Stimulated activated CD4-positive, alpha-beta T cell treated with anti-CD3 and anti-CD28 coated beads, Interleukin-15, amount 100 ng/mL, for 48 hours (primary cell): ENCODE data around the gene DNAJC9.
"Not testable (repeated sequence)": the region's sequence is repeated elsewhere in the genome, so short reads cannot be mapped to it uniquely, and the experiment has no call there.

ENCODE experiments used
- DNase-seq, 2 donors: peaks; one replicate each; pipeline ENCODE4 v3.0.0-alpha.2; 2020; ENCODE audit warnings: low read depth in 2 of 2

DNAJC9 gene, protein sequence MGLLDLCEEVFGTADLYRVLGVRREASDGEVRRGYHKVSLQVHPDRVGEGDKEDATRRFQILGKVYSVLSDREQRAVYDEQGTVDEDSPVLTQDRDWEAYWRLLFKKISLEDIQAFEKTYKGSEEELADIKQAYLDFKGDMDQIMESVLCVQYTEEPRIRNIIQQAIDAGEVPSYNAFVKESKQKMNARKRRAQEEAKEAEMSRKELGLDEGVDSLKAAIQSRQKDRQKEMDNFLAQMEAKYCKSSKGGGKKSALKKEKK

DNA sequence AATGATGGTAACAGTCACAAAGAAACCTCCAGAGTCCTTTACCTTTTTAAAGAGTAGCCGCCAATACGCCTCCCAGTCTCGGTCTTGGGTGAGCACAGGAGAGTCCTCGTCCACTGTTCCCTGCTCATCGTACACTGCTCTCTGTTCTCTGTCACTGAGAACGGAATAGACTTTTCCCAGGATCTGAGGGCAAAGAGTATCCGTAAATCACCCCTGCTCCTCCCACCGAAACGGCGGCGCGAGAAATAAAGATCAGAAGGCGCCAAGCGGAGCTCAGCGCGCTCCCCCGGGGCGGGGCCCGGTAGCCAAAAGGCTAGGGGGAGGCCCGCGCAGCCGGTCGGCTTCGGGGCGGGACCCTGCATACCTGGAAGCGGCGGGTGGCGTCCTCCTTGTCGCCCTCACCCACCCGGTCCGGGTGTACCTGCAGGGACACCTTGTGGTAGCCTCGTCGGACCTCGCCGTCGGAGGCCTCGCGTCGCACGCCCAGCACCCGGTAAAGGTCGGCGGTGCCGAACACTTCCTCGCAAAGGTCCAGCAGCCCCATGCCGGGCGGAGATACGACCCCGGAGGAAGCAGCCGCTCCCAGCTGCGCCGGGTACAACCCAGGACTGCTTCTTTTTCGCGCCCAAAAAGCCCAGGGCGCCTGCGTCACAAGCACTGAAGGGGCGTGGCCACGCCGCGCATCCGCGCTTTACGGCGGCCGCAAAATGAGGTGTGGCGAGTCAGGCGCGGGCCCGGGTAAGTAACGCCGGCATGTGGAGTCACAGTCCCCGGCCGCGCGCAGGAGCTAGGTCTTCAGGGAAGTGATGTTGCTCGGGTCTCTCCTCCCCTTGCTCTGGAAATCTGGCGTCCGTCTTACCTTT is at the start of gene DNAJC9:
TSS of gene DNAJC9 (minus strand) at position 610 of the 863 bp plus-strand sequence. CDS start at position 544, 66 bp downstream.
- peak; percentile 92 to 97 for DNase-seq

DNA sequence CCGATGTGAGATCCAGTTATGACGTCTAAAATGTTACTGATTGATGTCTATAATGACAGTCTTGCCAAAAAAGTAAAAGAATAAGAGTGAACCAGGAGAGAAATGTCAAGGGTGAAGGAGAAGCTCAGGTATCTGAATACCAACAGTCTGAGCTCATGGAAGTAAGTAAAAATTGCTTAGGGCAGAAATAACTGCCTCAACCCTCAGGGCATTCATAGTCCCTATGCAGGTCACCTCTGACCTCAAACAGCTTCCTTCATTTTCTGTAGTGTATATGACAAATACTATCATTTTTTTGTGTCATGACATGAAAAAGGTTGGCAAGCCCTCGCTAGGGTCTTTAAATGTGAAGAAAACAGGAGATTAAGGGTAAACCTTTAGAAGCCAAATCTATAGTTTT is 46.4 kb upstream of the DNAJC9 start:
- no peak for DNase-seq

DNA sequence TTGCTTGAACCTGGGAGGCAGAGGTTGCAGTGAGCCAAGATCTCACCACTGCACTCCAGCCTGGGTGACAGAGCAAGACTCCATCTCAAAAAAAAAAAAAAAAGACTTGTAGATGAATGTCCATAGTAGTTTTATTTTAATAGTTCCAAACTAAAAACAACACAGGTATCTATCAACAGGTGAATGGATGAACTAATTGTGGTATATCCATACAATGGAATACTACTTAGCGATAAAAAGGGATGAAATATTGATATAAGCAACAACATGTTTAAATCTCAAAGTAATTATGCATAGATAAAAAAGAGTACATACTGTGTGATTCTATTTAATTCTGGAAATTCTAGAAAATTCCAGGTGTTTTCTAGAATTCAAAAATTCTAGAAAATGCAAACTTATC is 42.9 kb upstream of the DNAJC9 start:
- DNase-seq = no peak

DNA sequence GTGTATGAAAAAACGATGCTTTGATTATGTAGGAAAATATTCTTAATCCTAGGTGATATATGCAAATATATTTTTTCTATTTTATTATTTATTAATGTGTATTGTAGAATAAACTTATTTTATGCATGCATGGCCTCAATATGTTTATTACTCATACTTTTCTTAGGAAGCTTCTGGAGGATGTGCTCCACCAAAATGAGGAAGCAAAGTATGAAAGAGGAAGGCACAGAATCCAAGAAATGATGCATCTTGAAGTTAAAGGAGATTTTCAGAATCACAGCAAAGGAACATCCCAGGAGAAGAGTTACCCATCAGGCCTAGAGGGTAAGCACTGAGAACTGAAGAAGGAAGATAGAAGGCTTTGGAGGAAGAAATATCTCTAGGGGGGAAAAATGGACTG is 40.4 kb upstream of the DNAJC9 start:
- no peak for DNase-seq

DNA sequence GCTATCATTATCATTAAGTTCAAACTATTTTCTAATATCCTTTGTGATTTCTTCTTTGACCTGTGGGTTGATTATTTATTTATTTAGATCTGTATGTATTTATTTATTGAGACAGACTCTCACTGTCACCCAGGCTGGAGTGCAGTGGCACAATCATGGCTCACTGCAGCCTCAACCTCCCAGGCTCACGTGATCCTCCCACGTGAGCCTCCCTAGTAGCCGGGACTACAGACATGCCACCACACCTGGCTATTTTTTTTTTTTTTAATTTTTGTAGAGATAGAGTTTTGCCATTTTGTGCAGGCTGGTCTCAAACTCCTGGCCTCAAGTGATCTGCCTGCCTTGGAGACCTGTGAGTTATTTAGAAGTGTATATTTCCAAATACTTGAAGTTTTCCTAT is 34.0 kb upstream of the DNAJC9 start:
- DNase-seq = no peak

DNA sequence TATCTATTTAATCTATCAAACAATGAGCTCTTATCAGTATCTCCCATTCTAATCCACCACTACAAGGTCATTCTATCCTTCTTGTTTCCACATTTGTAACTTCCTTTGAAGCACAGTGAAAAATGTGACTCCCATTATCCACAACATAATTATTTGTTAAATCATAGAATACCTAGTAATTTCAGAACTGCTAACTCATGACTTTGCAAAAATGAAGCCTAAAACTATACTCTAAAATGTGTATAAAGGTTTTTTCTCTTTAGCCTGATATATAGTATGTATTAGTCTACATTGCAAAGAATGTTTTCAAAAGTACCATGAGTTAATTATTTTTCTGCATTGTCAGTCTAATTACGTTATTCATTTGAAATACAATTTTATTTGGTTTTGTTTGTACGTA is 17.4 kb upstream of the DNAJC9 start:
- no peak for DNase-seq

DNA sequence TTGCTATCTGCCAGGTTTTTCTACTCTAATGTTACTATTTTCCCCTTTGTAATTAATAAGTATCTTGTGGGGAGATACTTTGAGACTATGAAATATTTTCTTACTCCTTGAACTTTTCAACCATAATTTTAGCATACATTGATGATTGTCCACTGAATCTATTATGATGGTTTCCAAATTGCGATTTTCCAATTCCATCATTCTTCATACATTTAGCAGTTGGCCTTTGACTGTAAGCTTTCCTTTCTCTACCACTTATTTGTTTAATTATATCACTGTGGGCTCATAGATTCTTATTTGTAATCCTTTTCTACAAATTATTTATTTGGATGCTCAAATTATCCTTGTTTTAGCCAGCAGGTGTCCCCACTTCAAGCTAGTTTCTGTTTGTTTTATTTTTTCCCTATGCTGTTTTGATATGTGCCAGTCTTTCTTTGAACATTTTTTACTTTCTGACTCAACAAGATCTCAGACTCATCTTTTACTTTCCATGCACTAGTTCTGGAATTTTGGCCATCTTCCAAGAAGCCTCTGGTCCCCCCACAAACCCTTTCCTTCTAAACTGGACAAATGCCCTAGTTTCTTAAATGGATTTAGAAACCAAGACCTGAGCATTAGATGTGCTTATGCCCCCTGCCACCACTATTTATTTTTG is 16.8 kb upstream of the DNAJC9 start:
- DNase-seq = no peak

DNA sequence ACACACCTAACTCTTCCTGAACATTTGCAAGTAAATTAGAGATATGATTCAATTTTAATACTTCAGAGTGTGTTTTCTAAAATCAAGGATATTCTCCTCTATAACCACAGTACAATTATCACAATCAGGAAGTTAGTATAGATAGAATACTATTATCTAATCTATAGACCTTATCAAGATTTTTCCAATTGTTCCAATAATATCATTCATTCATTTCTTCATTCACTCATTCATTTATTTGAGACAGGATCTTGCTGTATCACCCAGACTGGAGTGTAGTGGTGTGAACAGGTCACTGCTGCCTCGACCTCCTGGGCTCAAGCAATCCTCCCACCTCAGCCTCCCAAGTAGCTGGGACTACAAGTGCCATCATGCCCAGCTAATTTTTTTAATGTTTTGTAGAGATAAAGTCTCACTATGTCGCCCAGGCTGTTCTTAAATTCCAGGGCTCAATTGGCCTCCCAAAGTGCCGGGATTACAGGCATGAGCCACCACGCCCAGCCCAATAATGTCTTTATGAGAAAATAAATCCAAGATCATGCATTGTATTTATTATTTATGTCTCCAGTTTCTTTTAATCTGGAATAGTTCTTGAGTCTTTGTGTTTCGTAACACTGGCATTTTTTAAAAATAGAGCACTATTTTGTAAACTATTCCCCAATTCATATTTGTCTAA is 16.0 kb upstream of the DNAJC9 start:
- DNase-seq = no peak

DNA sequence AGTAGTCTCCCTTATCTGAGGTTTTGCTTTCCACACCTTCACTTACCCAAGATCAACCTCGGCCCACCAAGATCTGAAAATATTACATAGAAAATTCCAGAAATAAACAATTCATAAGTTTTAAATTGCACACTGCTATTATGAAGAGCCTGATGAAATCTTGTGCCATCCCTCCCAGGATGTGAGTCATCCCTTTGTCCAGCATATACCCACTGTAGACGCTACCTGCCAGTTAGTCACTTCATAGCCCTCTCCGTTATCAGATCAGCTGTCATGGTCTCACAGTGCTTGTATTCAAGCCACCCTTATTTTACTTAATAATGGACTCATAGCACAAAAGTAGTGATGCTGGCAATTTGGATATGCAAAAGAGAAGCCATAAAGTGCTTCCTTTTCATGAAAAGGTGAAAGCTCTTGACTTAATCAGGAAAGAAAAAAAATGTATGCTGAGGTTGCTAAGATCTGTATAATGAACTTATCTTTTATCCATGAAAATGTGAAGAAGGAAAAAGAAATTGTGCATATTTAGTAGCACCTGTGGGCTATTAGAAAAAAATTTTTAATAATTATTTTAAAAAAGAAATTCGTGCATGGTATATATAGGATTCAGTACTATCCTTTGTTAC is 15.2 kb upstream of the DNAJC9 start:
- DNase-seq = no peak

DNA sequence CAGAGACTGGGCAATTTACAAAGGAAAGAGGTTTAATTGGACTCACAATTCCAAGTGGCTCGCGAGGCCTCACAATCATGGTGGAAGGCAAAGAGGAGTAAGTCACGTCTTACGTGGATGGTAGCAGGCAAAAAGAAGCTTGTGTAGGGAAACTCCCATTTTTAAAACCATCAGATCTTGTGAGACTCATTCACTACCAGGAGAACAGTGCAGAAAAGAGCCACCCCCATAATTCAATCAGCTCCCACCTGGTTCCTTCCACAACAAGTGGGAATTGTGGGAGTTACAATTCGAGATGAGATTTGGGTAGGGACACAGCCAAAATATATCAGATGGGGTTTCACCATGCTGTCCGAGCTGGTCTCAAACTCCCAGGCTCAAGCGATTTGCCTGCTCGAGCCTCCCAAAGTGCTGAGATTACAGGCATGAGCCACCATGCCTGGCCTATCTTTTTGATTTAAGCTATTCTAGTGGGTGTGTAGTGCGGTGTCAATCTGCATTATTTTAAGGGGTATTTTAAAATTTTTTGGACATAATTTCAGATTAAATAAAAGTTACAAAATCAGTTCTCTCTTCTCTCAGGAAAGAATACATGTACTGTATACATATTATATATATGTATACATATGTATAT is 14.4 kb upstream of the DNAJC9 start:
- DNase-seq = no peak

DNA sequence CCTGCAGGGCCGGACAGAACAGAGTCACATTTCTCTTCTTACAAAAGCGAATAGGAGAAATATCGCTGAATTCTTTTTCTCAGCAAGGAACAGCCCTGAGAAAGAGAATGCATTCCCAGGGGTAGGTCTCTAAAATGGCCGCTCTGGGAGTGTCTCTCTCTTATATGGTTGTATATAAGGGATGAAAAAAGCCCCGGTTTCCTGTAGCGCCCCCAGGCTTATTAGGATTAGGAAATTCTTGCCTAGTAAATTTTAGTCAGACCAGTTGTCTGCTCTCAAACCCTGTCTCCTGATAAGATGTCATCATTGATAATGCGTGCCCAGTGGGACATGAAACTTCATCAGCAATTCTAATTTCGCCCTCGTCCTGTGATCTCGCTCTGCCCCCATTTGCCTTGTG is 11.6 kb upstream of the DNAJC9 start:
- not testable (repeated sequence) for DNase-seq

DNA sequence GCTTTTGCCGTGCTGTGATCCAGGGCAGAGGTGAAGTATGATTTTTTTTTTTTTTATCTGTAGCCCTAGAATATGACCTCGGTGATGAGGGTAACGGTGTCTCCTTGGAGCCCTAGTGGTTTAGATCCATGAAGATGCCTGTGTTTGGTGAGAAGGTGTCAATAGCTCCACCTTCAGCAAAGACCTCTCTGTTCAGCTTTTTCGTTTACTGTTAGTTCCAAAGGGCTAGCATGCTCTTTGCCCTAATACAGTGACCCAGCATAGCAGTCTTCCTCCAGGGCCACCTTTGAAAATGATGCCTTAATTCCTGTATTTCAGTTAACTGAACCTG is 6.1 kb upstream of the DNAJC9 start:
- DNase-seq = no peak

DNA sequence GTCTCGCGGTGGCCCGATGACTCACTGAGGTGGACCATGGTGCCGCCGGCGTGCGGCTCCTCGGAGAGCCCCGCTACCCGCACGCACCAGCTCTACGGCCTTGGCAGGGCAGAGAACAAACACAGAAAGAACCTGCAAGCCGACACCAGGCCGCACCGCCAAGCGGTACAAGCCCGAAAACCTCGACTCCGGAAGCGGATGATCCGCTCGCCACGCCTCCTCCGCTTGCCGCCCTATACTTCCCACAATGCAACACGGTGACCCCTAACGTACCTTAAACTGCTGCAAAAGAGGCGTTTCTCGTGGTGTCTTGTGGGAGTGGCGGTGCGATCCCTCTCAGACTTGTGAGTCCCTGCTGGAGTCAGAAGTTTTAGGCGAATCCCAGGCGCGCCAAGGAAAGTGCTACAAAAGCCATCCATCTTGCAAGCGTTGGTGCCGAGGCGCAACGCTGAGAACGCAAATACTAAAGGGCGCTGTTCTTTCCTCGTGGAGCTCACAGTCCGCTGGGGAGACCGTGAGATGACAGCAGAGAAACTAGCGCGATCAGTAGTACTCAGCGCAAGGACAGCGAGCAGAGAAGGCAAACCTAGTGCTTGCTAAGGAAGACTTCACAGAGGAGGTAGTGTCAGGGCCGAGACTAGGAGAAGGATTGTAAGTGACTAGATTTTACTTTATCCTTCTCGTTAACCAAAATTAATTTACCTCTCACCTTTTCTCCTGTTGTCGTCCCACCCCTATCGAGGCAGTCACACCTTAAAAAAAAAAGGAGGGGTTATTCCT is 5.6 kb upstream of the DNAJC9 start, which contains the start of gene MRPS16:
TSS of gene MRPS16 (minus strand) at position 200 of the 780 bp plus-strand sequence. CDS start at position 38, 162 bp downstream.
- peak; percentile 88 to 89 for DNase-seq

DNA sequence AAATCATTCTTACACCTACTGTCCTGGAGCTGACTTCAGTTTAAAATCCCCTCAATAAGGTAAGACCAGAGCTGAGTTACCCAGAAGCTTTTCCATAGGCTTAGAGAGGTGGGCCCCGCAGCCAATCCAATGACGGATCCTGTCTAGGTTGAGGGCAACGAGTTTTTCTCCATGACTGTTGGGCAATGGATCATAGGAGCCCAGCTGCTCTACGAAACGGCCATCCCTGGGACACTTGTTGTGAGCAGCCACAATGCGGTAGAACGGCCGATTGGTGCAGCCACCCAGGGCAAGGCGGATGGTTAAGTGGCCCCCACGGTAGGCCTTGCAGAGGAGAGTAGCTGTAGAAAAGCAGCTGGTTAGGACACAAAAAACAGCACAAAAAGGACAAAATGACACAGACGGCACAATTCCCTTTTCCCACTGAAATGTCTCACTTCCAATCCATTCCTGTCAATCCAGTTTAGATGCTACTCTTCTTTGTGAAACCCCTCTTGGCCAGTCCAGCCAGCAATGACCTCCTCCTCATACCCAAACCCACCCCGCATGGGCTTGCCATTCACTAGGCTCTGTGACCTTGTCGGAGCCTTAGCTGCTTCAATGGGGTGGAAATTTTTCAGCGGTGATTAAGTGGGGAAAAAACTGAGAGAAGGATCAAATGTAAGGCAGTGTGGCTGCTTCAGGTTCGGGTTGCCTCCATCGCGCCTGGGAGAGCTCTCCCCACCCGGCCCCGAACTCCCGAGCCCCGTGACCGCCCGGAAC is 4.8 kb upstream of the DNAJC9 start:
- no peak for DNase-seq

DNA sequence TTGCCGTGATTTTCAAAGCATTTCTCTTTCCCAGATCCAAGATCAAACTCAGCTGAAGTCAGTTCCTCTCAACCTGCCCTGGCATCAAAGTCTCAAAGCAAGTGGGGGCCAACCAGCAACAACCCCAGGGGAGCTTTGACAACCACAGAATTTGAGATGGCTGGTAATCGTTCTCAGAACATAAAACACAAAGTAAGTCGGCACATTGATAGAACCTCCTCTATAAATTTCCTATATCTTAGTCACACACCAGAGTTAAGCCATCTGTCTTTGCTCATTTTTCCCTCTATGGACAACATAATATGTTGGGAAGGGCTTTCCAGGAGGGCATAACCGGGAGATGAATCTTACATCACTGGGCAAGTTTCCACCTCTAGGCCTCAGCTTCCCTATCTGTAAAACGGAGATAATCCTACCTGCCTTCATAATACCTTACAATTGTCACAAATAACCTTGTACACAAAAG is 1.2 kb upstream of the DNAJC9 start:
- DNase-seq = no peak

DNA sequence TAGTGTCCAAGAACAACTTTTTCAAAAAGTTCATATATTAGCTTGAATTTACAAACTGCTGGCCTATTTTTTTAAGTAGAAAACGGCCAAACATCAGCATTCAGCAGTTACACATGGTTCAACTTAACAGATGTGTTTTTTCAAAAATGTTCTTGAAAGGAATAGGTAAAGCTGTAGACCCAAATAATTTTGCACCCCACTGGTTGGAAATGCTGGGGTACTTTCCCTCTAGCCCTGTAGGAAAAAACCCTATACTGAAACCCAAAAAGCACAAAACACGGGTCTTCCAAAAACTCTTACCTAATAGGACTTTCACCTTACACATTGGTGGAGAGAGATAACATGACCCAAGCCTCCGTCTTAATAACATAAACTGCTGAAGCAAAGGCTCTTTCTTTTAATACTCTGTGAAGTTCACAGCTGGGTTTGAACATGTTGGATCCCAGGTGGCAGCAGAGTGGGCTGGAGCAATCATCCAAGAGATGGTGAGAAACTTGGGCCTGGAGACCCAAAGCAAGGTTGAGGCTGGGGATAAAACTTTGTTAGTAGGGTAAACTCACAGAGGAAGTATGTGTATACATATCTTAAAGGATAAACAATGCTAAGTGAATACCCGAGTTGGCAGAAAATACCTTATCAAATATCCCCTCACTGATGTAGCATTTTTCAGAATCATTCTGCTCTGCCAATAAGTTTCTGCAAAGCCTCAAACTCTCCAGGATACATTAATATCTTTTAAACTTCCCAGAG is 629 bp upstream of the DNAJC9 start:
- no peak for DNase-seq

DNA sequence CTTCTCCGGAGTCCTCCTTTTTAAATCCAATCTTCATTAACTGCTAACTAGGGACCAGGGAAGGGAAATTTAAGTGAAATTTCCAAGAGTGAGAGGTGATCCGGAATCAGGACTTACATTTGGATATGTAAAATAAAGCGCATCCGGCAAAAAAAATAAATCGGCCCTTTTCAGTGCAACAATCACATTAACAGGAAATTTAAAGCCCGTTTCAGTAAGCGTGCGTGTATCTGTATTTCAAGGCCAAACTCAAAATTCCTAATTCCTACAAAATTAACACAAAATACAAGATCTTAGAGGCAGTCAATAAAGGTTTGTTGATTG is 771 bp downstream of the DNAJC9 start:
- DNase-seq = no peak

DNA sequence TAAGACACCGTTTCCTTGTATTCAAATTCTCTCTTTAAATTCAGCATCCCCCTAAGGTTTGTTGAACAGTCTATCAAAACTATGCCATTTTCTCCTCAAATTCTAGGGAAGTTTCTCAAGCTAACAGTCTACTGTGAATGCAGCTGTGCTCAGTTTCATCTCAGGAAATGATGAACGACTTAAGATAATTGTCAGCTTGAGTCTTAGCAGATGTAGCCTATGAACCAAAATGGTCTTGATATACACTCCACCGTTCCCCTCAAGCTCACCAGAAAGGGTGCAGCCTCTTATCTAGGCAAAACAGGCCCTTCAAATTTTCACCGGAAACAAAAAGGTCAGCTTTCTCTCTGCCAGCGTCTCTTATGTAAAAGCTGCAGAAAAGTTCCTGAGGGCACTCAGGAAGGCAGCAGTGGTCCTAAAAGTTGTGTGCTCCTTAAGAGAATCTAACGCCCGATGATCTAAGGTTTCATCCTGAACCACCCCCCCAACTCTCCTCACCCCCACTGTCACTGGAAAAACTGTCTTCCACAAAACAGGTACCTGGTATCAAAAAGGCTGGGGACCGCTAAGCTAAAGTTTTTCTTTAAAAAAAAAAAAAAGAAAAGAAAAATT is 2.1 kb downstream of the DNAJC9 start:
- DNase-seq = no peak

DNA sequence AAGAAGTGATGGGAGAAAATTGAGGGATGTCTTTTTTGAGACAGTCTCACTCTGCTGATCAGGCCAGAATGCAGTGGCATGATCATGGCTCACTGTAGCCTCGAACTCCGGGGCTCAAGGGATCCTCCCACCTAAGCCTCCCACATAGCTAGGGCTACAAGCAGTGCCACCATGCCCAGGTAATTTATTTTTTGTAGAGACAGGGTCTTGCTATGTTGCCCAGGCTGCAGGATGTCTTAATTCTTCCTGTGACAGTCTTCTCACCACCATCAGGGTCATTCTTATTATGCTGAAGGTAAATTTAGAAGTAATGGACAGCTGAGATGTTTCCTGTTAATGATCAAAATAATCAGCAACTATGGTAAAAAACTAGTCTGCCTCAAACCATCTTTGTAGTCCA is 7.1 kb downstream of the DNAJC9 start:
- no peak for DNase-seq
